ENCODE measurements around the gene SCG2.

GRCh38 chr2:223587301-223587700, 14.9 kb downstream of the SCG2 start:
- TF ChIP-seq EZH2 (IDR thresholded peaks at IDR 0.05; ENCODE audit: low read length) (no peak), CTCF (optimal IDR thresholded peaks at IDR 0.05 in 1 of 3, IDR thresholded peaks at IDR 0.05 in 1 of 3, conservative IDR thresholded peaks at IDR 0.05 in 1 of 3; ENCODE audit: extremely low read depth in 1 of 3, insufficient read depth in 2 of 3, low read length in 3 of 3) (no peak)

Data from keratinocyte (primary cell).